ENCODE results near the gene TMEM248.
A peak's percentile ranks its signal among the peaks of the same experiment; 100 is the strongest.

TMEM248 gene

DNA sequence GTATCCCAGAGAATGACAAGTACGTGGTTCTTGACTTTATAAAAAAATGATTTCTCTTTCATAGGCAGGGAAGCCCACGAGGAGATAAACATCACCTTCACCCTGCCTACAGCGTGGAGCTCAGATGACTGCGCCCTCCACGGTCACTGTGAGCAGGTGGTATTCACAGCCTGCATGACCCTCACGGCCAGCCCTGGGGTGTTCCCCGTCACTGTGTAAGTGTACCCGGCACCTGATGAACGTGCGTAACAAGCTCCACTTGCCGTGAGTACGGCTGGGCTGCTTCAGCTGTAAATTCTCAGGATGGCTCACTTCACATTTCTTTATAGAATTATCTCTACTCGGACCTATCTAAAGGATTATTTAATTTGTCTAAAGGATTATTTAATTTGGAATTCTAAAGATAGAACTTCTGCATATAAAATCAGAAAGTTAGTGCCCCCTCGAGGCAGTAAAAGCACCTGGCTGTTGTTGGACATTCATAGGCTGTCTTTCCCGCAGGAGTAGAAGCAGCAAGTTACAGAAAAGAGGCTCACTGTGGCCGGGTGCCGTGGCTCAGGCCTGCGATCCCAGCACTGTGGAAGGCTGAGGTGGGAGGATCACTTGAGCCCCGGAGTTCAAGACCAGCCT is 27.6 kb downstream of the TMEM248 start:
- Histone ChIP-seq H3K27ac (ENCODE audit: low read depth, low read length) (no peak overlapping the region), H3K27me3 (ENCODE audit: insufficient read depth, low read length) (no peaks in the 10 kb centered on the region), H3K4me3 (ENCODE audit: low read depth, low read length) (no peak overlapping the region), H3K79me2 (ENCODE audit: control insufficient read depth, insufficient read depth, low read length, unreplicated experiment) (peaks cover 5% of the 10 kb centered on the region), H3K4me1 (ENCODE audit: control insufficient read depth, insufficient read depth, low read length, unreplicated experiment) (peaks cover 15% of the 10 kb centered on the region), H3K36me3 (ENCODE audit: insufficient read depth, low read length) (peaks cover 27% of the 10 kb centered on the region; the same call in 1 of the 2 replicates), H2AFZ (ENCODE audit: low read length, unreplicated experiment) (no peak overlapping the region)

DNA sequence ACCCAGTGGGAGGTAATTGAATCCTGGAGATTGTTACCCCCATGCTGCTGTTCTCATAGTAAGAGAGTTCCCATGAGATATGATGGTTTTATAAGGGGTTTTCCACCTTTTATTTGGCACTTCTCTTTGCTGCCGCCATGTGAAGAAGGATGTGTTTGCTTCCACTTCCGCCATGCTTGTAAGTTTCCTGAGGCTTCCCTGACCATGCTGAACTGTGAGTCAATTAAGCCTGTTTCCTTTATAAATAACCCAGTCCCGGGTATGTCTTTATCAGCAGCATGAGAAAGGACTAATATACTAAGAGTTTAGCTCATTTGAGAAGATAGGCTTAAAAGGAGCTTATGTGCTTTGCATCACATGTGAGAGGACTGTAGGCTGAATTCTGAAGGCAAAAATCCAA is 29.3 kb downstream of the TMEM248 start:
- Histone ChIP-seq H3K27ac (ENCODE audit: low read depth, low read length) (no peak overlapping the region), H3K36me3 (ENCODE audit: insufficient read depth, low read length) (peaks cover 16% of the 10 kb centered on the region; the same call in 1 of the 2 replicates)

DNA sequence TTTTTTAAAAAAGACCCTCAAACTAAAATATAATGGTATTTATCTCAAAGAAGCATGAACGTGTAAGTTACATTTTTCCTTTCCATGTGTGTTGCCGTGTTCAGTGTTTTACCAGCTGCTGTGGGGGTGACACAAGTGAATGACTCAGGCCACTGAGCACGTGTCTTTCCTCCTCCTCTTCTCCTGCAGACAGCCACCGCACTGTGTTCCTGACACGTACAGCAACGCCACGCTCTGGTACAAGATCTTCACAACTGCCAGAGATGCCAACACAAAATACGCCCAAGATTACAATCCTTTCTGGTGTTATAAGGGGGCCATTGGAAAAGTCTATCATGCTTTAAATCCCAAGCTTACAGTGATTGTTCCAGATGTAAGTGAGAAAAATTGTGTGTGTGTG is 29.7 kb downstream of the TMEM248 start:
- Histone ChIP-seq H3K27ac (ENCODE audit: low read depth, low read length) (no peak overlapping the region), H3K36me3 (ENCODE audit: insufficient read depth, low read length) (peaks cover 17% of the 10 kb centered on the region; the same call in 1 of the 2 replicates), H3K79me2 (ENCODE audit: control insufficient read depth, insufficient read depth, low read length, unreplicated experiment) (no peaks in the 10 kb centered on the region), H3K4me1 (ENCODE audit: control insufficient read depth, insufficient read depth, low read length, unreplicated experiment) (peaks cover 15% of the 10 kb centered on the region), H3K27me3 (ENCODE audit: insufficient read depth, low read length) (no peaks in the 10 kb centered on the region), H3K4me3 (ENCODE audit: low read depth, low read length) (no peak overlapping the region), H2AFZ (ENCODE audit: low read length, unreplicated experiment) (no peak overlapping the region)

More for the DNA sequence above, 29.3 kb downstream of the TMEM248 start:
- Histone ChIP-seq H3K27me3 (ENCODE audit: insufficient read depth, low read length) (no peaks in the 10 kb centered on the region), H3K4me3 (ENCODE audit: low read depth, low read length) (no peak overlapping the region), H2AFZ (ENCODE audit: low read length, unreplicated experiment) (no peak overlapping the region), H3K79me2 (ENCODE audit: control insufficient read depth, insufficient read depth, low read length, unreplicated experiment) (no peaks in the 10 kb centered on the region), H3K4me1 (ENCODE audit: control insufficient read depth, insufficient read depth, low read length, unreplicated experiment) (peaks cover 15% of the 10 kb centered on the region)

DNA sequence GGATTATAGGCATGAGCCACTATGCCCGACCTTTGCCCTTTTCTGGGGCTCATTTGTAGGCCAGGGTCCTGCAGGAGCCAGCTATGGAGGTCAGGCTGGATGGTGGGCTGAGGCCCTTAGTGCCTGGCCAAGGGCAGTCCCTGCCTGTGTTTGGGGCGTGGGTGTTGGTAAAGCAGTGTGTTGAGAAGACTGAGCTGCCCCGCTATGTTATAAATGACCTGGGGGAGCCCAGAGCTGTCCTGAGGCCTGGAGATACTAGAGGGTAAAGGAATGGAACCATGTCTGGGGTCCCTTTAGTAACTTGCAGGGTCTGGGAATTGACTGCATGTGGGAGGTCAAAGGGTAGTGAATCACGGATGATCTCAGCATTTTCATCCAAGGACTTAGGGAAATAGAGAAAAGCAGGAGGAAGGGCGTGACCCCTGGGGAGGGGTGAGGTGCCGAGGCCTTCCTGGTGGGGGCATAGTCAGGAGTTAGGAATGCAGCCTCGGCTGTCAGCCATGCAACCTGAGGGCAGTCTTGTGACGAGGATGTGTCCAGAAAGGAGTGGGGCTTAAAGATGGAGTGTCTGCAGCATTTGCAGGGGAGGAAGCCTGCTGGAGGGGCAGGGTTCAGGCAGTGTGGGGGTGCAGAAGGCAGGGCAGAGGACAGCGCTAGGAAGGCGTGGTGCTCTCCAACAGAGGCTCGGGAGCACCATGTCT is 31.5 kb downstream of the TMEM248 start:
- Histone ChIP-seq H2AFZ (ENCODE audit: low read length, unreplicated experiment) (no peak overlapping the region), H3K4me3 (ENCODE audit: low read depth, low read length) (no peak overlapping the region), H3K79me2 (ENCODE audit: control insufficient read depth, insufficient read depth, low read length, unreplicated experiment) (no peaks in the 10 kb centered on the region), H3K27me3 (ENCODE audit: insufficient read depth, low read length) (no peaks in the 10 kb centered on the region), H3K27ac (ENCODE audit: low read depth, low read length) (peak overlapping the region; percentile 46; the same call in 1 of the 2 replicates), H3K4me1 (ENCODE audit: control insufficient read depth, insufficient read depth, low read length, unreplicated experiment) (peaks cover 15% of the 10 kb centered on the region), H3K36me3 (ENCODE audit: insufficient read depth, low read length) (peaks cover 22% of the 10 kb centered on the region; the same call in 1 of the 2 replicates)

DNA sequence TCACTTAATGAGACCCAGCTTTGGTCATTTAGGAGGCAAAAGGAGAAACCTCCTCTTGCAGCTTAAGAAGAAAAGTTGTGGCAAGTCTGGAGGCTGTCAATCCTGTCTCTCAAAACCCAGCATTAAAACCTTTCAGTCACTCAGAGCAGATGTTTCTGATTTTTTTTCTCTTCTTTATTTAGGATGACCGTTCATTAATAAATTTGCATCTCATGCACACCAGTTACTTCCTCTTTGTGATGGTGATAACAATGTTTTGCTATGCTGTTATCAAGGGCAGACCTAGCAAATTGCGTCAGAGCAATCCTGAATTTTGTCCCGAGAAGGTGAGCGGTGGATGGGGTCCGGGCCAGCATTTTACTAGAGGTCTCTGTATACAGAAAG is 32.0 kb downstream of the TMEM248 start:
- no peaks in the 10 kb centered on the region for H3K79me2 ChIP-seq (ENCODE audit: control insufficient read depth, insufficient read depth, low read length, unreplicated experiment)
- no peak overlapping the region for H2AFZ ChIP-seq (ENCODE audit: low read length, unreplicated experiment)
- peaks cover 15% of the 10 kb centered on the region for H3K4me1 ChIP-seq (ENCODE audit: control insufficient read depth, insufficient read depth, low read length, unreplicated experiment)
- 0 out of 2 replicates have a peak overlapping the region, but pooled peaks have one; percentile 5 for H3K27ac ChIP-seq (ENCODE audit: low read depth, low read length)
- H3K4me3 ChIP-seq (ENCODE audit: low read depth, low read length) = no peak overlapping the region
- H3K36me3 ChIP-seq (ENCODE audit: insufficient read depth, low read length) = peaks cover 22% of the 10 kb centered on the region; the same call in 1 of the 2 replicates
- no peaks in the 10 kb centered on the region for H3K27me3 ChIP-seq (ENCODE audit: insufficient read depth, low read length)

DNA sequence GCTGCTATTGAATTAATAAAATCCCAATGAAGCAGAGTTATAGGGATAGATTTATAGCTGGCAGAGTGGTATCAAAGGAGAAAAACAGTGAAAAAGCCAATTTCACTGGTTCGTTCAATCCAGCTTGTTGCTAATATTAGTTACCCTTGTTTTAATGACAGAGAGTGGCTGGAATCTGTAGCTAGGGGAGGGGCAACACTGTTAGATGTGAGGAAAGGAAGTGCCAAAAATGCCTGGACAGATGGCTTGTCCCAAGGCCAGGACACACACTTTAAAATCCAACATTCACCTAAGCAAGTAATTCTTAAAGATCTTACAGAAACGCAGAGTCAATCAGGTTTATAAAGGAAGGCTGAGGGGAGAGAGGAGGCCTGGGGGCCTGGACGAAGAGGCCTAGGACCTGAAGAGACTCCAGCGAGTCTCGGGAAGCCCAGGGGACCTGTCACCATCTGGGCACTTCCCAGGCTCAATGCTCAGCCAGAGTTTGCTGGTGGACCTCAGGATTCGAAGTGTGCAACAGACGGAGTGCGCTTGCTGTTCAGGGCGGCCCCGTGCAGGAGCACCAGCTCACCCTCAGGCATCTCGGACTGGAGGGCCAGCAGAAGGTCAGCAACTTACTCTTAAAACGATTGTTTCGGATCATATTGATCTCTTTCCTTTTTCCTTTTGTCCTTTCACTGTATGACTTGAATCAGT is 36.7 kb downstream of the TMEM248 start:
- no peak overlapping the region for H3K4me3 ChIP-seq (ENCODE audit: low read depth, low read length)
- no peaks in the 10 kb centered on the region for H3K27me3 ChIP-seq (ENCODE audit: insufficient read depth, low read length)
- no peak overlapping the region for H2AFZ ChIP-seq (ENCODE audit: low read length, unreplicated experiment)
- no peaks in the 10 kb centered on the region for H3K79me2 ChIP-seq (ENCODE audit: control insufficient read depth, insufficient read depth, low read length, unreplicated experiment)
- peaks cover 7% of the 10 kb centered on the region for H3K4me1 ChIP-seq (ENCODE audit: control insufficient read depth, insufficient read depth, low read length, unreplicated experiment)
- peaks cover 12% of the 10 kb centered on the region; the same call in 1 of the 2 replicates for H3K36me3 ChIP-seq (ENCODE audit: insufficient read depth, low read length)
- no peak overlapping the region for H3K27ac ChIP-seq (ENCODE audit: low read depth, low read length)

DNA sequence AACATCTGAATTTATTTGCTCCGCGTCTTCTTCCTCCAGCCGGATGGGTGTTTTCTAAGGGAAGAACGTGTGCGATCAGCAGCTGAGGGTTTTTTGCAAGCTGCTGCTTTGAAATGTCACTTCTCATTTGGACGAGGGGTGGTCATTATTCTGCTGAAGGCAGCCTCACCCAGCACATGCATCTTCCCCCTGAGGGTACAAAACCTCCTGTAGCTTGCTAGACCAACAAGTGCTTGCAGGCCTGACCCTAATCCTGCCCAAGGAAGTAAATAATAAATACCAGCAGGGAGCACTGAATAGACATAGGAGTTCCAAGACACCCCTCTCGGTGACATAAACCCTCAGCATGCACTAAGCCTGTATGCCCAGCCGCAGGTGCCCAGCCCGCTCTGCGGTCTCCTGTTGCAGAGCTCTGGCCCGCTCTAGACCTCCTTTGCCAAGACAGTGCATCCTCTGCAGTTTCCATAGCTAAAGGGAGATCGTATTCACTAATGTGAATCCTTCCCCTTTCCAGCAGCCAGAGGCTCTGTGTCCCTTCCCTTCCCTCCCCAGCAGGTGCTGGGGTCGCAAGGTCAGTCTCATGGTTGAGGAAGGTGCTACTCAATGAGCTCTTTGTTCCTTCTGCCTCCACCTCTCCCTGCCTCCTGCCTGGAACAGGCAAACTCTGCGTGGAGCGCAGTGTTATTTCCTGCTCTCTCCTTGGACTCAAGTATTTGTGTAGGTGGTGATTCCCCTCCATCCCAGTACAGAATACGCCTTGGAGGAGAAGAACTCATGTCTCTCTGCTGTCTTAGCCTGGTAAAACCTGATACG is 37.7 kb downstream of the TMEM248 start:
- Histone ChIP-seq H3K27ac (ENCODE audit: low read depth, low read length) (no peak overlapping the region), H3K79me2 (ENCODE audit: control insufficient read depth, insufficient read depth, low read length, unreplicated experiment) (no peaks in the 10 kb centered on the region), H3K27me3 (ENCODE audit: insufficient read depth, low read length) (no peaks in the 10 kb centered on the region), H3K36me3 (ENCODE audit: insufficient read depth, low read length) (peaks cover 8% of the 10 kb centered on the region; the same call in 1 of the 2 replicates), H3K4me1 (ENCODE audit: control insufficient read depth, insufficient read depth, low read length, unreplicated experiment) (no peaks in the 10 kb centered on the region), H3K4me3 (ENCODE audit: low read depth, low read length) (no peak overlapping the region), H2AFZ (ENCODE audit: low read length, unreplicated experiment) (no peak overlapping the region)

DNA sequence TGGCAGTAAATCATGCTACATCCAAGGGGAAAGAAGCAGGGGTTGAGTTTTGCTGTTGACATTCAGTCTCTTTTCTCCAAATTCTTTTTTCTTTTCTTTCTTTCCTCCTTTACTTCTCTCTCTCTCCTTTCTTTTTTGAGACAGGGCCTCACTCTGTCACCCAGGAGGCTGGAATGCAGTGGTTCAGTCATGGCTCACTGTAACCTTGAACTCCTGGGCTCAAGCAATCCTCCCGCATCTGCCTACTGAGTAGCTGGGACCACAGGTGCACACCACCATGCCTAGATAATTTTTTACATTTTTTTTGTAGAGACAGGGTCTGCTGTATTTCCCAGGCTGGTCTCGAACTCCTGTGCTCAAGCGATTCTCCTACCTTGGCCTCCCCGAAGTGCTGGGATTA is 39.2 kb downstream of the TMEM248 start:
- Histone ChIP-seq H3K27me3 (ENCODE audit: insufficient read depth, low read length) (no peaks in the 10 kb centered on the region), H3K36me3 (ENCODE audit: insufficient read depth, low read length) (peaks cover 8% of the 10 kb centered on the region; the same call in 1 of the 2 replicates), H2AFZ (ENCODE audit: low read length, unreplicated experiment) (no peak overlapping the region)

DNA sequence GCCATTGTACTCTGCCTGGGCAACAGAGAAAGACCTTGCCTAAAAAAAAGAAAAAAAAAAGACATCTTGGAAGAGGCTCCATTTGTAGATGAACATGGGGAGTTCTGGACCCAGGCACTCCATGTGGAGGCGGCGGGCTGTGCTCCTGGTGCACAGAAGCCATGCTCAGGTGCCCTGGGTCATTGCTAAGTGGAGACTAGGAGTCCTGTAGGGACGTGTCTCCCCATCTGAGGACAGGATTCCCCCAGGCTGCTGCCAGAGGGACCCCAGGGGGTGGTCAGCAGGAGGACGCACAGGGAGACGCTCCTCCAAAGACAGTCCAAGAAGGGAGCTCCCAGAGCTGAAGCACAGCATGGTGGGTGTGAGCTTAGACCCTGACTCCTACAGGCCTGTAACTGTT is 40.1 kb downstream of the TMEM248 start:
- 0 out of 2 replicates have a peak, but pooled peaks cover 2% of the 10 kb centered on the region for H3K36me3 ChIP-seq (ENCODE audit: insufficient read depth, low read length)
- H3K79me2 ChIP-seq (ENCODE audit: control insufficient read depth, insufficient read depth, low read length, unreplicated experiment) = no peaks in the 10 kb centered on the region
- no peak overlapping the region for H3K27ac ChIP-seq (ENCODE audit: low read depth, low read length)
- H2AFZ ChIP-seq (ENCODE audit: low read length, unreplicated experiment) = no peak overlapping the region
- no peaks in the 10 kb centered on the region for H3K4me1 ChIP-seq (ENCODE audit: control insufficient read depth, insufficient read depth, low read length, unreplicated experiment)
- H3K4me3 ChIP-seq (ENCODE audit: low read depth, low read length) = no peak overlapping the region
- no peaks in the 10 kb centered on the region for H3K27me3 ChIP-seq (ENCODE audit: insufficient read depth, low read length)

More for the DNA sequence above, 39.2 kb downstream of the TMEM248 start:
- Histone ChIP-seq H3K4me1 (ENCODE audit: control insufficient read depth, insufficient read depth, low read length, unreplicated experiment) (no peaks in the 10 kb centered on the region), H3K27ac (ENCODE audit: low read depth, low read length) (no peak overlapping the region), H3K79me2 (ENCODE audit: control insufficient read depth, insufficient read depth, low read length, unreplicated experiment) (no peaks in the 10 kb centered on the region), H3K4me3 (ENCODE audit: low read depth, low read length) (no peak overlapping the region)

DNA sequence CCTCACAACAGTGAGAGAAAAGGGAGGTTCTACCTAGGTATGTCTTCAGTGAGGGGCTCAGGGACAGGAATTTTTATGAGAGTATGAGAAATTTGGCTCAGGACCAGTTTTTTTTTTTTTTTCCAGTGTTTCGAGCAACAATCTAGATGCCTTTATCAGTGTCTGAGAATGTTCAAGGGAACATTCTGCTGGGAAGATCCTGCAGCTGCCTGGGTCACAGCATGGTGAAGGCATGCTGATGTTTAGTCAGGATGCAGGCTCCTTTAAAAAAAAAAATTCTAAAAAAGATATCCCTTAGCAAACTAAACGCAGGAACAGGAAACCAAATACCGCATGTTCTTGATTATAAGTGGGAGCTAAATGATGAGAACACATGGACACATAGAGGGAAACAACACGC is 43.4 kb downstream of the TMEM248 start:
- H3K4me3 ChIP-seq (ENCODE audit: low read depth, low read length) = no peak overlapping the region
- H2AFZ ChIP-seq (ENCODE audit: low read length, unreplicated experiment) = no peak overlapping the region
- H3K36me3 ChIP-seq (ENCODE audit: insufficient read depth, low read length) = no peaks in the 10 kb centered on the region
- no peaks in the 10 kb centered on the region for H3K4me1 ChIP-seq (ENCODE audit: control insufficient read depth, insufficient read depth, low read length, unreplicated experiment)
- no peak overlapping the region for H3K27ac ChIP-seq (ENCODE audit: low read depth, low read length)
- no peaks in the 10 kb centered on the region for H3K79me2 ChIP-seq (ENCODE audit: control insufficient read depth, insufficient read depth, low read length, unreplicated experiment)
- no peaks in the 10 kb centered on the region for H3K27me3 ChIP-seq (ENCODE audit: insufficient read depth, low read length)
